RWPE2 (cell line): ENCODE results near the gene GJA3.

ENCODE experiments used
- ATAC-seq: fragments of 200-7000 bp; cut with Tn5 transposase; 3 replicates; pipeline ENCODE4 v1.9.1; 2021; ENCODE audit warnings: low read depth
- DNase-seq: peaks from one replicate; pipeline ENCODE4 v3.0.0-alpha.2; 2020; ENCODE audit warnings: low spot score
- H3K27ac ChIP-seq: fragments of 450-650 bp; 2 replicates; pipeline ENCODE4 v1.5.1; 2017; ENCODE audit warnings: mild to moderate bottlenecking; ENCODE audit not compliant: poor library complexity, severe bottlenecking
- H3K27me3 ChIP-seq: fragments of 250-450 bp; sonication (Bioruptor Pico); 2 replicates; pipeline ENCODE4 v1.5.1; 2021; ENCODE audit warnings: mild to moderate bottlenecking, moderate library complexity; ENCODE audit not compliant: insufficient read depth, poor library complexity, severe bottlenecking
- H3K36me3 ChIP-seq: fragments of 250-450 bp; sonication (Bioruptor Pico); 2 replicates; pipeline ENCODE4 v1.5.1; 2020; ENCODE audit warnings: low read depth, mild to moderate bottlenecking, moderate library complexity
- H3K4me1 ChIP-seq: fragments of 250-450 bp; sonication (Bioruptor Pico); 2 replicates; pipeline ENCODE4 v1.5.1; 2021; ENCODE audit warnings: mild to moderate bottlenecking, moderate library complexity; ENCODE audit not compliant: insufficient read depth, poor library complexity, severe bottlenecking
- H3K4me3 ChIP-seq: fragments of 250-450 bp; sonication (Bioruptor Pico); 2 replicates; pipeline ENCODE4 v1.5.1; 2021; ENCODE audit warnings: mild to moderate bottlenecking, moderate library complexity; ENCODE audit not compliant: severe bottlenecking
- H3K9me3 ChIP-seq: fragments of 250-450 bp; sonication (Bioruptor Pico); 2 replicates; pipeline ENCODE4 v1.5.1; 2021; ENCODE audit warnings: mild to moderate bottlenecking, moderate library complexity; ENCODE audit not compliant: severe bottlenecking
- CTCF ChIP-seq: fragments of 450-650 bp; IDR thresholded peaks from one replicate; pipeline ENCODE4 v1.5.1; 2017; ENCODE audit warnings: mild to moderate bottlenecking, moderate library complexity; ENCODE audit not compliant: poor library complexity, severe bottlenecking

The GJA3 gene

DNA sequence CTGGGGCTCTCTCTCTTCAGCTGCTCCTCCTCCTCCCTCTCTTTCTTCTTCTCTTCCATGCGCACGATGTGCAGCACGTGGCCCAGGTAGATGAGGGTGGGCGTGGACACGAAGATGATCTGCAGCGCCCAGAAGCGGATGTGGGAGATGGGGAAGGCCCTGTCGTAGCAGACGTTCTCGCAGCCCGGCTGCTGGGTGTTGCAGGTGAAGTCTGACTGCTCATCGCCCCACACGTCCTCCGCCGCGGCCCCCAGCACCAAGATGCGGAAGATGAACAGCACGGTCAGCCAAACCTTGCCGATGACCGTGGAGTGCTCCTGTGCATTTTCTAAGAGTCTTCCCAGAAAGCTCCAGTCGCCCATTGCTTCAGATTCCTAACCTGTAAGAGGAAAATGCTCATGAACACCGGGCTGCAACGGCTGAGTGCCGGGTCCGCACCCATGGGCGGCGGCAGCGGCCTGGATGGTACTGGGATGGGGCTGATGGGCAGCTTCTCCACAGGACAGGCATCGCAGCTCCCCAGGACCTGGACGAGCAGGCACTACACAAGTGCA, 17.8 kb downstream of the GJA3 start:
- H3K4me1 ChIP-seq = no peaks in the 10 kb centered on the region
- ATAC-seq (no peak), DNase-seq (no peak)
- no peak for TF ChIP-seq CTCF
- H3K4me3 ChIP-seq = no peak overlapping the region
- H3K27me3 ChIP-seq = peaks cover 55% of the 10 kb centered on the region
- no peaks in the 10 kb centered on the region for H3K36me3 ChIP-seq
- no peak overlapping the region for H3K27ac ChIP-seq
- H3K9me3 ChIP-seq = no peaks in the 10 kb centered on the region

DNA sequence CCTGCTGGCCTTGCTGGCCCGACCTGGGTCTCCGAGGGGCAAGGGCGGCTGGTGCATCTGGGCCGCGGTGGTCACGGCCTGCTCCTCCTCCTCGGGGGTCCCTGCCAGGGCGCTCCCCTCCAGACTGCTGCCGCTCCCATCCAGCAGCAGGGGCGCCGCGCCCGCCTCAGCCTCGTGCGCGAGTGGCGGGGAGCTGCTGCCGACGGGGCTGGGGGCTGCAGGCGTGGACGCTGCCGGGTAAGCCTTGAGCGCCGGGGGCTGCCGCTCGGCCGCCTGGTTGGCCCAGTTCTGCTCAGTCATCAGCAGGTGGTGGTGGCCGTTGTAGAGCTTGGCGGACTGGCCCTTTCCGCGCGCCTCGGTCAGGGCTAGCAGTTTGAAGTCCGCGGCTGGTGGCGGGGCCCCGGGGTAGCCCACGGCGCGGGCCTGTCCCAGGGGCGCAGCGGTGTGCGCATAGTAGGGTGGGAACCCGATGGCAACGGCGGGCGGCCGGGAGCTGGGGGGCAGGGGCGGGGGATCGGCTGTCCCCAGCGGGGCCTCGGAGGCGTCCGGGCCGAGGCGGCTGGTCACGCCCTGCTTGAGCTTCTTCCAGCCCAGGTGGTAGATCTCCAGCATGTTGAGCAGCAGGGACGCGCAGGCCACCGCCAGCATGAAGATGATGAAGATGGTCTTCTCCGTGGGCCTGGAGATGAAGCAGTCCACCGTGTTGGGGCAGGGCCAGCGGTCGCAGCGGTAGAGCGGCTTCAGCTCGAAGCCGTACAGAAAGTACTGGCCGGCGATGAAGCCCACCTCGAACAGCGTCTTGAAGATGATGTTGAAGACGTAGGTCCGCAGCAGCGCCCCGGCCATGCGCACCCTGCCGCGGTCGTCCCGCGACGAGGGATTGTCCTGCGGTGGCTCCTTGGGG, 18.6 kb downstream of the GJA3 start:
- TF ChIP-seq CTCF = no peak
- no peaks in the 10 kb centered on the region for H3K9me3 ChIP-seq
- ATAC-seq (no peak), DNase-seq (no peak)
- no peaks in the 10 kb centered on the region for H3K4me1 ChIP-seq
- no peak overlapping the region for H3K4me3 ChIP-seq
- H3K27me3 ChIP-seq = peaks cover 61% of the 10 kb centered on the region
- no peaks in the 10 kb centered on the region for H3K36me3 ChIP-seq
- no peak overlapping the region for H3K27ac ChIP-seq

DNA sequence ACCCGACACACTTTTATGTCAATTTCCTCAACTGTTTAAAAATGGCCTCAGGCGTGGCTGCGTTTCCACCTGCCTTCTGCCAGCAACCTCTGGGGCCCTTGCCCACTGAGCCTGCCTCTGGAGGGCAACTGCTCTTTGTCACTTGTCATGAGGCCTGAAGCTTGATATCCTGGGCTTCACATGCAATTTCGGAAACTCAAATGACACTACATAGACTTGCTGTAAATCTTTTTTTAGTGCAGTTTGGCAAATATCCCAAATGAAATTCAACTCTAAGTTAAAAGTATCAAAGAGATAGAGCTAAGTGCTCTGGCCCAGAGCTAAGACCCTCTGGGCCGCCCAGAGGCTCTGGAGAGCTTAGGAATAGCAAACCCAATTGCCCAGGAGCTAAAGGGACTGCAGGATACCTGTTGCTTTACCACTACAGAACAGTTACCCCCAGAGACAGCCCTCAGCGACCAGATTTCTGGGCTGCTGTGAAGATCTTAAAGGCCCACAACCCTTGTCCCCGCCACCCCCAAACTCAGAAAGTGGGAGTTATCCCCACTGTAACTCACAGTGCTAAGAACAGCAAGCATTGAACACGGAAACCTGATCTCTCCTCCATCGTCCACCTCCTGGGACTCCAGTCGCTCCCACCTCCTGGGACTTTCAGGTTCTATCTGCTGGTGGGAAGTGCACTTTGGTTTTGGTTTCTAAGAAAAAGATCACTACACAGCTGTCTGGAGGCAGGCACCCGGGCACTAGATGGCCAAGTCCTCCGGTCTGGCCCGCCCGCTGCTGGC, 19.4 kb downstream of the GJA3 start:
- Histone ChIP-seq H3K4me1 (no peaks in the 10 kb centered on the region), H3K9me3 (no peaks in the 10 kb centered on the region), H3K27me3 (peaks cover 61% of the 10 kb centered on the region), H3K36me3 (no peaks in the 10 kb centered on the region), H3K4me3 (no peak overlapping the region), H3K27ac (no peak overlapping the region)
- DNase-seq (no peak), ATAC-seq (no peak)
- TF ChIP-seq CTCF = no peak

DNA sequence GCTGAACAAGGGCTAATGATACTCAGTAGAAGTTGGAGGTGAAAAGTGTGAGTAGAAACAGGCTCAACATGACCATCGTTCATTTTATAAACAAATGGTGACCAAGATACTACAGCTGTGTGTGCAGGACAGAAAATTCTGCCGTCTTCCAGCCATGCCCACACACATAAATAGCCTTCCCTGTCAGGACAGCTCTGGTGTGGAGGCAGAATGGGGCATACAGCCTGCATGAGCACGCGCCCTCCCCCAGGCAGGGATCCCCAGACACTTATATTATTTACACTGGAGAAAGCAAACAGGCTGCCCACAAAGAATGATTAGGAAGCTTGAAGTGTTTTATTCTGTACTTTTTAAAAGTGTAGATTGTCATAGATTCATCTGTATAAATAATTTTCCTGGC, 20.4 kb downstream of the GJA3 start:
- Histone ChIP-seq H3K4me1 (no peaks in the 10 kb centered on the region), H3K27ac (no peak overlapping the region), H3K9me3 (no peaks in the 10 kb centered on the region), H3K27me3 (peaks cover 61% of the 10 kb centered on the region), H3K4me3 (no peak overlapping the region), H3K36me3 (no peaks in the 10 kb centered on the region)
- no peak for TF ChIP-seq CTCF
- DNase-seq (no peak), ATAC-seq (no peak)
